H1 (cell line): ENCODE data around the gene SLCO4A1. TPM values are rescaled to one million over a fixed set of nuclear protein-coding genes. Genes with fewer than 3 reads are reported as not detected.

Experiments
- ASH2L ChIP-seq: fragments of 200-600, 300-600 bp; sonication (generic); IDR thresholded peaks from one replicate; pipeline ENCODE4 v1.7.1; 2017; ENCODE audit warnings: low read length
- BACH1 ChIP-seq: IDR thresholded peaks from 2 replicates; pipeline ENCODE4 v1.6.1; 2012; ENCODE audit warnings: low read length, improper control_type of control experiment
- CHD7 ChIP-seq: fragments of 300-600 bp; sonication (generic); IDR thresholded peaks from 2 replicates; pipeline ENCODE4 v1.7.1; 2012; ENCODE audit warnings: low read length, moderate library complexity, mild to moderate bottlenecking, inconsistent platforms; ENCODE audit not compliant: insufficient replicate concordance
- KDM4A ChIP-seq: IDR thresholded peaks from one replicate; pipeline ENCODE4 v1.7.1; 2012; ENCODE audit warnings: low read depth, mild to moderate bottlenecking, moderate library complexity, low read length, inconsistent platforms; ENCODE audit not compliant: severe bottlenecking
- POU5F1 ChIP-seq: IDR thresholded peaks from 2 replicates; pipeline ENCODE4 v1.6.1; 2011; ENCODE audit warnings: low read depth, mild to moderate bottlenecking, low read length, moderate library complexity
- TBP ChIP-seq: IDR thresholded peaks from 2 replicates; pipeline ENCODE4 v1.6.1; 2011; ENCODE audit warnings: low read depth, low read length, improper control_type of control experiment
- polyA plus RNA-seq, 7 experiments: library from polyadenylated mRNA; depleted of rRNA in 3 of 7; stranded (reverse) in 5 of 7; unstranded in 2 of 7; fragments of >200 nt in 5 of 7; fragments of 200-250 nt in 2 of 7; gene quantifications; 1 replicate in 5 of 7; 2 replicates in 1 of 7; 4 replicates in 1 of 7; pipeline versions ENCODE4 v1.2.1 to v1.2.3, GENCODE V29; 2011 to 2013; ENCODE audit warnings: missing spikeins in 2 of 7, mixed read lengths in 2 of 7
- total RNA-seq: library from RNA; stranded (reverse); fragmentation: NEBNext Ultra II Directional; extraction: Animal tissue kit (Norgen Biotek cat#: 25700); gene quantifications from 2 replicates; pipeline ENCODE4 v1.2.1, GENCODE V29; 2021
- TF ChIP-seq, protein P1 (sequence below): IDR thresholded peaks from 2 replicates; pipeline ENCODE4 v1.6.1; 2011; ENCODE audit warnings: low read length, improper control_type of control experiment

SLCO4A1 gene
- total and polyA plus RNA-seq, 2 of the 8 experiments (the other 6 are each of a cell fraction or from before 2014, with no cell fraction given) = 10.5 to 18.5 TPM

- no peak for TF ChIP-seq CHD7
- TF ChIP-seq POU5F1 = no peak
- no peak for TF ChIP-seq ASH2L
- TF ChIP-seq TBP = no peak
- no peak for TF ChIP-seq BACH1
- no peak for TF ChIP-seq KDM4A
- TF ChIP-seq, protein P1, sequence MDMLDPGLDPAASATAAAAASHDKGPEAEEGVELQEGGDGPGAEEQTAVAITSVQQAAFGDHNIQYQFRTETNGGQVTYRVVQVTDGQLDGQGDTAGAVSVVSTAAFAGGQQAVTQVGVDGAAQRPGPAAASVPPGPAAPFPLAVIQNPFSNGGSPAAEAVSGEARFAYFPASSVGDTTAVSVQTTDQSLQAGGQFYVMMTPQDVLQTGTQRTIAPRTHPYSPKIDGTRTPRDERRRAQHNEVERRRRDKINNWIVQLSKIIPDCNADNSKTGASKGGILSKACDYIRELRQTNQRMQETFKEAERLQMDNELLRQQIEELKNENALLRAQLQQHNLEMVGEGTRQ = no peak
These were observed 2.5 kb upstream of the SLCO4A1 start (continued) for GRCh38 chr20:62639765-62640164.
